Neural cell (in vitro differentiated cells): Measurements from ENCODE around the gene ABCB8. TPM values are rescaled to one million over a fixed set of nuclear protein-coding genes. Genes with fewer than 3 reads are reported as not detected.

ENCODE experiments used
- H2AFZ ChIP-seq: fragments of 200-600, 300-800 bp; sonication (generic), shearing (Covaris generic); 2 replicates; pipeline ENCODE4 v1.6.0; 2014; ENCODE audit warnings: low read depth, mild to moderate bottlenecking, antibody characterized with exemption, low read length, moderate library complexity
- H3F3A ChIP-seq: fragments of 200-600 bp; shearing (Covaris generic); 2 replicates; pipeline ENCODE4 v1.6.1; 2016; ENCODE audit warnings: mild to moderate bottlenecking, moderate library complexity, mixed read lengths, antibody characterized with exemption, low read length; ENCODE audit not compliant: insufficient read depth, poor library complexity, severe bottlenecking
- H3K27ac ChIP-seq: fragments of 200-600, 300-800 bp; sonication (generic), shearing (Covaris generic); 2 replicates; pipeline ENCODE4 v1.5.1; 2014; ENCODE audit warnings: mild to moderate bottlenecking, low read length, moderate library complexity
- H3K27me3 ChIP-seq: fragments of 300-800, 200-600 bp; sonication (generic), shearing (Covaris generic); 2 replicates; pipeline ENCODE4 v1.6.0; 2014; ENCODE audit warnings: mild to moderate bottlenecking, low read depth, low read length, moderate library complexity; ENCODE audit not compliant: insufficient read depth
- H3K36me3 ChIP-seq: fragments of 300-800, 200-600 bp; sonication (generic), shearing (Covaris generic); 2 replicates; pipeline ENCODE4 v1.5.1; 2014; ENCODE audit warnings: mild to moderate bottlenecking, antibody characterized with exemption, low read length, moderate library complexity; ENCODE audit not compliant: insufficient read depth
- H3K4me2 ChIP-seq: fragments of 300-800, 200-600 bp; sonication (generic), shearing (Covaris generic); 2 replicates; pipeline ENCODE4 v1.6.0; 2014; ENCODE audit warnings: mild to moderate bottlenecking, low read length
- H3K4me3 ChIP-seq: fragments of 300-800, 200-600 bp; sonication (generic), shearing (Covaris generic); 2 replicates; pipeline ENCODE4 v1.5.1; 2014; ENCODE audit warnings: mild to moderate bottlenecking, low read length, moderate library complexity
- H3K79me2 ChIP-seq: fragments of 200-600 bp; shearing (Covaris generic); replicated peaks from 2 replicates; pipeline ENCODE4 v1.6.0; 2014; ENCODE audit warnings: mild to moderate bottlenecking, low read length, moderate library complexity; ENCODE audit not compliant: insufficient read depth
- H3K9ac ChIP-seq: fragments of 300-800, 200-600 bp; sonication (generic), shearing (Covaris generic); 2 replicates; pipeline ENCODE4 v1.6.1; 2016; ENCODE audit warnings: mild to moderate bottlenecking, low read length, mixed read lengths
- H3K9me2 ChIP-seq: fragments of 200-600 bp; shearing (Covaris generic); 2 replicates; pipeline ENCODE4 v1.6.1; 2016; ENCODE audit warnings: mild to moderate bottlenecking, low read length, mixed read lengths; ENCODE audit not compliant: insufficient read depth
- H3K9me3 ChIP-seq: fragments of 200-600, 300-800 bp; sonication (generic), shearing (Covaris generic); 2 replicates; pipeline ENCODE4 v1.6.1; 2016; ENCODE audit warnings: mild to moderate bottlenecking, mixed run types, low read length, moderate library complexity, mixed read lengths
- H4K20me1 ChIP-seq: fragments of 200-600 bp; shearing (Covaris generic); 2 replicates; pipeline ENCODE4 v1.6.1; 2016; ENCODE audit warnings: mild to moderate bottlenecking, mixed run types; ENCODE audit not compliant: insufficient read depth
- EP300 ChIP-seq: fragments of 450-650 bp; conservative IDR thresholded peaks from 2 replicates; pipeline ENCODE4 v1.6.1; 2014; ENCODE audit warnings: antibody characterized with exemption, mild to moderate bottlenecking, moderate library complexity; ENCODE audit not compliant: poor library complexity, severe bottlenecking
- EZH2 ChIP-seq: fragments of 200-600, 300-800 bp; shearing (Covaris generic), sonication (generic); IDR thresholded peaks from 2 replicates; pipeline ENCODE4 v1.6.1; 2014; ENCODE audit warnings: antibody characterized with exemption, low read length, borderline replicate concordance, mild to moderate bottlenecking; ENCODE audit not compliant: insufficient read depth, poor library complexity, severe bottlenecking
- MXI1 ChIP-seq: fragments of 450-650 bp; conservative IDR thresholded peaks from 2 replicates; pipeline ENCODE4 v1.6.1; 2014; ENCODE audit warnings: antibody characterized with exemption, mild to moderate bottlenecking; ENCODE audit not compliant: poor library complexity, severe bottlenecking
- POLR2AphosphoS5 ChIP-seq: IDR thresholded peaks from 2 replicates; pipeline ENCODE4 v1.6.1; 2012
- RAD21 ChIP-seq: fragments of 450-650 bp; conservative IDR thresholded peaks from 2 replicates; pipeline ENCODE4 v1.6.1; 2014; ENCODE audit warnings: antibody characterized with exemption, mild to moderate bottlenecking, moderate library complexity
- SMC3 ChIP-seq: fragments of 450-650 bp; conservative IDR thresholded peaks from 2 replicates; pipeline ENCODE4 v1.6.1; 2014; ENCODE audit warnings: antibody characterized with exemption, mild to moderate bottlenecking, moderate library complexity; ENCODE audit not compliant: poor library complexity
- TAF1 ChIP-seq: IDR thresholded peaks from 2 replicates; pipeline ENCODE4 v1.6.1; 2012; ENCODE audit warnings: low read depth
- polyA plus RNA-seq: library from polyadenylated mRNA; depleted of rRNA; stranded (reverse); fragments of >200 nt; gene quantifications from 2 replicates; pipeline ENCODE4 v1.2.3, GENCODE V29; 2014
- TF ChIP-seq, protein P1 (sequence below): IDR thresholded peaks from 2 replicates; pipeline ENCODE4 v1.6.1; 2012; ENCODE audit warnings: borderline replicate concordance
- TF ChIP-seq, protein P2 (sequence below): fragments of 450-650 bp; IDR thresholded peaks from 2 replicates; pipeline ENCODE4 v1.5.1; 2014; ENCODE audit warnings: antibody characterized with exemption, mild to moderate bottlenecking, moderate library complexity; ENCODE audit not compliant: poor library complexity, severe bottlenecking

ABCB8 gene
- polyA plus RNA-seq, 1 donor from 2014 or later = 40.5 TPM

DNA sequence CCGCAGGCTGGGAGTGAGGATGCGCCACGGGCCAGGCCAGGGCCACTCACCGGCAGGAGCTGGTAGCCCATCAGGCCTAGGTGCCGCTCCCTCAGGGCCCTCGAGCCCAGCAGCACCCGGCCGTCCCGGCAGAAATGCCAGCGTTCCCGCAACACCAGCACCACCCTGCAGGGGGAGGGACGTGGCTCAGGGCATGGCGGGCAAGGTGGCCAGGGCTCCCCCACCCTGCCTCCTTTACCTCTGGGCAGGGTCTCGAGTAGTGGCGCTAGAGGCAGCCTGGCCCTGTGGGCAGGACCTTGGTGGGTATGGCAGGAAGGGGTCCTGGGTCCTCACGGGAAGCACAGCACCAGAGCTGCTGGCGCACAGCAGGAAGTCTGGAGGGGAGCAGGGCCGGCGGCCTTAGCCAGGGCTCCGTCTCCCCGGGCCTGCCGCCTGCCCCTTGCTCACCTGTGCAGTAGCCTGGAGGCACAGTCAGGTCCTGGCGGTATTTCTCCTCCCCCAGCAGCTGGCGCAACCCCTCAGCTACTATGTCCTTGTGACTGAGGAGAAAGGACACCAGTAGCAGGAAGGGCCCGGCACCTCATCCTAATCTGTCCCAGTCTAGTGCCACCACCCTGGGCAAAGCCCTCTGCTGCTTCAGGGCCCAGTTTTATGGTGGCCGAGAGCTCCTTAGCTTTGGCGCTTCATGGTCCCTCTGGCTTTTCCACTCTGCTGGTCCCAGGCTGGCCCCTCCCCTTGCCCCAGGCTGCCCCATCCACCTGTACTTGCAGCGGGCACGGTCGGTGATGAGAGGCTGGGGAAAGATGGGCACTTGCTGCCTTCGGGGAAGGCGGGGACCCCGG, 48.8 kb downstream of the ABCB8 start:
- no peak overlapping the region for H3K9ac ChIP-seq
- peaks cover 13% of the 10 kb centered on the region for H3K79me2 ChIP-seq
- H3F3A ChIP-seq = no peaks in the 10 kb centered on the region
- no peak overlapping the region for H3K4me2 ChIP-seq
- no peaks in the 10 kb centered on the region for H4K20me1 ChIP-seq
- H3K27ac ChIP-seq = no peak overlapping the region
- no peaks in the 10 kb centered on the region for H3K36me3 ChIP-seq
- H3K4me3 ChIP-seq = no peak overlapping the region
- H3K27me3 ChIP-seq = no peaks in the 10 kb centered on the region
- H2AFZ ChIP-seq = no peak overlapping the region
- no peak for TF ChIP-seq RAD21
- TF ChIP-seq, protein P1, sequence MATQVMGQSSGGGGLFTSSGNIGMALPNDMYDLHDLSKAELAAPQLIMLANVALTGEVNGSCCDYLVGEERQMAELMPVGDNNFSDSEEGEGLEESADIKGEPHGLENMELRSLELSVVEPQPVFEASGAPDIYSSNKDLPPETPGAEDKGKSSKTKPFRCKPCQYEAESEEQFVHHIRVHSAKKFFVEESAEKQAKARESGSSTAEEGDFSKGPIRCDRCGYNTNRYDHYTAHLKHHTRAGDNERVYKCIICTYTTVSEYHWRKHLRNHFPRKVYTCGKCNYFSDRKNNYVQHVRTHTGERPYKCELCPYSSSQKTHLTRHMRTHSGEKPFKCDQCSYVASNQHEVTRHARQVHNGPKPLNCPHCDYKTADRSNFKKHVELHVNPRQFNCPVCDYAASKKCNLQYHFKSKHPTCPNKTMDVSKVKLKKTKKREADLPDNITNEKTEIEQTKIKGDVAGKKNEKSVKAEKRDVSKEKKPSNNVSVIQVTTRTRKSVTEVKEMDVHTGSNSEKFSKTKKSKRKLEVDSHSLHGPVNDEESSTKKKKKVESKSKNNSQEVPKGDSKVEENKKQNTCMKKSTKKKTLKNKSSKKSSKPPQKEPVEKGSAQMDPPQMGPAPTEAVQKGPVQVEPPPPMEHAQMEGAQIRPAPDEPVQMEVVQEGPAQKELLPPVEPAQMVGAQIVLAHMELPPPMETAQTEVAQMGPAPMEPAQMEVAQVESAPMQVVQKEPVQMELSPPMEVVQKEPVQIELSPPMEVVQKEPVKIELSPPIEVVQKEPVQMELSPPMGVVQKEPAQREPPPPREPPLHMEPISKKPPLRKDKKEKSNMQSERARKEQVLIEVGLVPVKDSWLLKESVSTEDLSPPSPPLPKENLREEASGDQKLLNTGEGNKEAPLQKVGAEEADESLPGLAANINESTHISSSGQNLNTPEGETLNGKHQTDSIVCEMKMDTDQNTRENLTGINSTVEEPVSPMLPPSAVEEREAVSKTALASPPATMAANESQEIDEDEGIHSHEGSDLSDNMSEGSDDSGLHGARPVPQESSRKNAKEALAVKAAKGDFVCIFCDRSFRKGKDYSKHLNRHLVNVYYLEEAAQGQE = no peak
- TF ChIP-seq EP300 = no peak
- no peak for TF ChIP-seq SMC3
- no peak for TF ChIP-seq TAF1
- no peaks in the 10 kb centered on the region for H3K9me3 ChIP-seq
- no peaks in the 10 kb centered on the region for H3K9me2 ChIP-seq

DNA sequence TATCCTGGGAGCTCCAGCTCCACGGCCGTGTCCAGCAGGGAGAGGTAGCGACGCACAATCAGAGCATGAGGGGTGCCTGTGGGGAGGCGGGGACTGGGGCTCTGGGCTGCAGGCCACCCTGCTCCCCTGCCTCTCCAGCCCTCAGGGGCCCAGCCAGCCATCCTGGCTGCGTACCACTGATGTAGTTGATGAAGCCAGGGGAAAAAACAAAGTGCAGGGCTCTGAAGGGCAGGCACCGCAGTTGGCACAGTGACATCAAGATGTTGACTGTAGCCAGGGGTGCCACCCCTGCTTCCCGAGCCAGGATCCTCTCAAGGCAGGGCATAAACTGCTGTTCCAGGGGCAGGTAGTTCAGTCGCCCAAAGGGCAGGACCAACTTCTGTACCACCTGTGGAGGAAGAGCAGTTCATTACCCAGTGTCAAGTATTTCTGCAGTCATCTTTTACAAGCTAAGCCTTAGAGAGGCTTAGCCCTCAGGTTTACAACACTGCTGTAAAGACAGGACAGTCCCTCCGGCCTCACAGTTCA, 49.5 kb downstream of the ABCB8 start:
- H2AFZ ChIP-seq = no peak overlapping the region
- no peak overlapping the region for H3K4me3 ChIP-seq
- H3K79me2 ChIP-seq = peaks cover 13% of the 10 kb centered on the region
- H3K9me3 ChIP-seq = no peaks in the 10 kb centered on the region
- H3K36me3 ChIP-seq = no peaks in the 10 kb centered on the region
- H4K20me1 ChIP-seq = no peaks in the 10 kb centered on the region
- H3F3A ChIP-seq = no peaks in the 10 kb centered on the region
- no peak overlapping the region for H3K9ac ChIP-seq
- no peaks in the 10 kb centered on the region for H3K27me3 ChIP-seq
- TF ChIP-seq, protein P1 = no peak
- no peak for TF ChIP-seq RAD21
- TF ChIP-seq EZH2 = no peak
- no peak for TF ChIP-seq MXI1
- TF ChIP-seq POLR2AphosphoS5 = no peak
- TF ChIP-seq SMC3 = no peak
- TF ChIP-seq TAF1 = no peak
- TF ChIP-seq EP300 = no peak
- TF ChIP-seq, protein P2, sequence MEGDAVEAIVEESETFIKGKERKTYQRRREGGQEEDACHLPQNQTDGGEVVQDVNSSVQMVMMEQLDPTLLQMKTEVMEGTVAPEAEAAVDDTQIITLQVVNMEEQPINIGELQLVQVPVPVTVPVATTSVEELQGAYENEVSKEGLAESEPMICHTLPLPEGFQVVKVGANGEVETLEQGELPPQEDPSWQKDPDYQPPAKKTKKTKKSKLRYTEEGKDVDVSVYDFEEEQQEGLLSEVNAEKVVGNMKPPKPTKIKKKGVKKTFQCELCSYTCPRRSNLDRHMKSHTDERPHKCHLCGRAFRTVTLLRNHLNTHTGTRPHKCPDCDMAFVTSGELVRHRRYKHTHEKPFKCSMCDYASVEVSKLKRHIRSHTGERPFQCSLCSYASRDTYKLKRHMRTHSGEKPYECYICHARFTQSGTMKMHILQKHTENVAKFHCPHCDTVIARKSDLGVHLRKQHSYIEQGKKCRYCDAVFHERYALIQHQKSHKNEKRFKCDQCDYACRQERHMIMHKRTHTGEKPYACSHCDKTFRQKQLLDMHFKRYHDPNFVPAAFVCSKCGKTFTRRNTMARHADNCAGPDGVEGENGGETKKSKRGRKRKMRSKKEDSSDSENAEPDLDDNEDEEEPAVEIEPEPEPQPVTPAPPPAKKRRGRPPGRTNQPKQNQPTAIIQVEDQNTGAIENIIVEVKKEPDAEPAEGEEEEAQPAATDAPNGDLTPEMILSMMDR = no peak
- H3K4me2 ChIP-seq = no peak overlapping the region
- no peak overlapping the region for H3K27ac ChIP-seq
- H3K9me2 ChIP-seq = no peaks in the 10 kb centered on the region
